Spleen (tissue), 7 donors: ENCODE data around the gene GAGE12E.
"Not testable (repeated sequence)": the region's sequence is repeated elsewhere in the genome, so short reads cannot be mapped to it uniquely, and the experiment has no call there.

Source experiments
- CTCF ChIP-seq, 11 experiments: fragments of 200-600 bp in 7 of 11; fragments of 450-650 bp in 4 of 11; sonication (generic) in 4 of 11; IDR thresholded peaks in 8 of 11; conservative IDR thresholded peaks in 3 of 11; 1 replicate in 7 of 11; 2 replicates in 4 of 11; pipeline versions ENCODE4 v1.4.0 to v1.8.0; 2016 to 2021; ENCODE audit warnings: antibody characterized with exemption in 11 of 11, inconsistent platforms in 4 of 11, mild to moderate bottlenecking in 1 of 11
- POLR2A ChIP-seq, 3 donors: fragments of 450-650 bp; IDR thresholded peaks; one replicate each; pipeline ENCODE4 v1.5.1; 2017; ENCODE audit warnings: antibody characterized with exemption in 3 of 3, mild to moderate bottlenecking in 1 of 3
- donor health status: DM: no; HTN: no; CAD: no; lungs with moderate emphysema.
- donor health status: DM: no; HTN: no; CAD: no.
- donor health status: DM: no; HTN: no; CAD: no.

GRCh38 chrX:49570100-49570499, 19.0 kb downstream of the GAGE12E start, which contains the start of gene GAGE12G:
- not testable (repeated sequence) for TF ChIP-seq CTCF (IDR thresholded peaks at IDR 0.05 in 8 of 11, conservative IDR thresholded peaks at IDR 0.05 in 3 of 11); POLR2A (IDR thresholded peaks at IDR 0.05)
